Upper lobe of left lung (tissue), 4 donors: ENCODE results near the gene SPOCK1.

ENCODE experiments used
- EP300 ChIP-seq, 4 donors: sonication (generic); formaldehyde crosslinking; IDR thresholded peaks; one replicate each; pipeline ENCODE4 v1.5.1; 2017; ENCODE audit warnings: antibody characterized with exemption in 4 of 4, control low read depth in 2 of 4
- POLR2AphosphoS5 ChIP-seq, 2 donors: sonication (generic); formaldehyde crosslinking; IDR thresholded peaks; one replicate each; pipeline ENCODE4 v1.5.1; 2017; ENCODE audit warnings: antibody characterized with exemption in 2 of 2

GRCh38 chr5:137147346-137147745, 351.8 kb downstream of the SPOCK1 start:
- TF ChIP-seq EP300 (IDR thresholded peaks at IDR 0.05): no peak
- TF ChIP-seq POLR2AphosphoS5 (IDR thresholded peaks at IDR 0.05): no peak
